ENCODE results near the gene RAB11FIP3. TPM values are rescaled to one million over a fixed set of nuclear protein-coding genes. Genes with fewer than 3 reads are reported as not detected.

RAB11FIP3 gene
- polyA plus RNA-seq, 1 of the 3 experiments (the other 2 are of a cell fraction) = 24.8 TPM

DNA sequence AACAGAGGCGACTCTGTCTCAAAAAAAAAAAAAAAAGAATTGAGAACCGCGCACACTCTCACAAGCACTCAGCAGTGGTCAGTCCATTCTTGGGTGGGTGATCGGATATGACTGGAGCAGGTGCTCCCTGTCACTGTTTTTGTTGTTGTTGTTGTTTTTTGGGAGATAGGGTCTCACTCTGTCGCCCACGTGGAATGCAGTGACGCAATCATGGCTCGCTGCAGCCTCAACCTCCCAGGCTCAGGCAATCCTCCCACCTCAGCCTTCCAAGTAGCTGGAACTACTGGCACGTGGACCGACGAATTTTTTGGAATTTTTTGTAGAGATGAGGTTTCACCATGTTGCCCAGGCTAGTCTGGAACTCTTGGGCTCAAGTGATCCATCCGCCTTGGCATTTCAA lies 30.0 kb downstream of the RAB11FIP3 start:
- no peak overlapping the region for H3K4me2 ChIP-seq
- H3K9ac ChIP-seq = no peak overlapping the region
- peaks cover 66% of the 10 kb centered on the region for H3K79me2 ChIP-seq (ENCODE audit: insufficient read depth)
- peaks cover 14% of the 10 kb centered on the region for H3F3A ChIP-seq (replicated peaks; ENCODE audit: insufficient read depth)
- H2AFZ ChIP-seq (ENCODE audit: low read depth) = no peak overlapping the region
- ChIA-PET POLR2A (no interaction called here), CTCF (no interaction called here)
- TF ChIP-seq, protein P1, sequence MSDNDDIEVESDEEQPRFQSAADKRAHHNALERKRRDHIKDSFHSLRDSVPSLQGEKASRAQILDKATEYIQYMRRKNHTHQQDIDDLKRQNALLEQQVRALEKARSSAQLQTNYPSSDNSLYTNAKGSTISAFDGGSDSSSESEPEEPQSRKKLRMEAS (IDR thresholded peaks at IDR 0.05; ENCODE audit: low read depth) = no peak
- TF ChIP-seq, protein P2, sequence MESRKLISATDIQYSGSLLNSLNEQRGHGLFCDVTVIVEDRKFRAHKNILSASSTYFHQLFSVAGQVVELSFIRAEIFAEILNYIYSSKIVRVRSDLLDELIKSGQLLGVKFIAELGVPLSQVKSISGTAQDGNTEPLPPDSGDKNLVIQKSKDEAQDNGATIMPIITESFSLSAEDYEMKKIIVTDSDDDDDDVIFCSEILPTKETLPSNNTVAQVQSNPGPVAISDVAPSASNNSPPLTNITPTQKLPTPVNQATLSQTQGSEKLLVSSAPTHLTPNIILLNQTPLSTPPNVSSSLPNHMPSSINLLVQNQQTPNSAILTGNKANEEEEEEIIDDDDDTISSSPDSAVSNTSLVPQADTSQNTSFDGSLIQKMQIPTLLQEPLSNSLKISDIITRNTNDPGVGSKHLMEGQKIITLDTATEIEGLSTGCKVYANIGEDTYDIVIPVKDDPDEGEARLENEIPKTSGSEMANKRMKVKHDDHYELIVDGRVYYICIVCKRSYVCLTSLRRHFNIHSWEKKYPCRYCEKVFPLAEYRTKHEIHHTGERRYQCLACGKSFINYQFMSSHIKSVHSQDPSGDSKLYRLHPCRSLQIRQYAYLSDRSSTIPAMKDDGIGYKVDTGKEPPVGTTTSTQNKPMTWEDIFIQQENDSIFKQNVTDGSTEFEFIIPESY (IDR thresholded peaks at IDR 0.05; ENCODE audit: borderline replicate concordance, low read depth) = no peak
- TF ChIP-seq EZH2phosphoT487 (IDR thresholded peaks at IDR 0.05; ENCODE audit: borderline replicate concordance, low read depth) (no peak), POLR2AphosphoS5 (IDR thresholded peaks at IDR 0.05; ENCODE audit: low read depth, low read length) (no peak), FOSL2 (IDR thresholded peaks at IDR 0.05; ENCODE audit: borderline replicate concordance, low read depth) (no peak), SMC3 (IDR thresholded peaks at IDR 0.05; ENCODE audit: low read depth, low read length) (no peak), RFX5 (IDR thresholded peaks at IDR 0.05; ENCODE audit: low read length) (no peak), MEF2A (IDR thresholded peaks at IDR 0.05; ENCODE audit: borderline replicate concordance, low read depth) (no peak), ELF1 (IDR thresholded peaks at IDR 0.05) (no peak), FOXJ3 (CRISPR knock-in tag; IDR thresholded peaks at IDR 0.05) (no peak), YY1 (IDR thresholded peaks at IDR 0.05; ENCODE audit: low read depth) (no peak)
- TF ChIP-seq, protein P3, sequence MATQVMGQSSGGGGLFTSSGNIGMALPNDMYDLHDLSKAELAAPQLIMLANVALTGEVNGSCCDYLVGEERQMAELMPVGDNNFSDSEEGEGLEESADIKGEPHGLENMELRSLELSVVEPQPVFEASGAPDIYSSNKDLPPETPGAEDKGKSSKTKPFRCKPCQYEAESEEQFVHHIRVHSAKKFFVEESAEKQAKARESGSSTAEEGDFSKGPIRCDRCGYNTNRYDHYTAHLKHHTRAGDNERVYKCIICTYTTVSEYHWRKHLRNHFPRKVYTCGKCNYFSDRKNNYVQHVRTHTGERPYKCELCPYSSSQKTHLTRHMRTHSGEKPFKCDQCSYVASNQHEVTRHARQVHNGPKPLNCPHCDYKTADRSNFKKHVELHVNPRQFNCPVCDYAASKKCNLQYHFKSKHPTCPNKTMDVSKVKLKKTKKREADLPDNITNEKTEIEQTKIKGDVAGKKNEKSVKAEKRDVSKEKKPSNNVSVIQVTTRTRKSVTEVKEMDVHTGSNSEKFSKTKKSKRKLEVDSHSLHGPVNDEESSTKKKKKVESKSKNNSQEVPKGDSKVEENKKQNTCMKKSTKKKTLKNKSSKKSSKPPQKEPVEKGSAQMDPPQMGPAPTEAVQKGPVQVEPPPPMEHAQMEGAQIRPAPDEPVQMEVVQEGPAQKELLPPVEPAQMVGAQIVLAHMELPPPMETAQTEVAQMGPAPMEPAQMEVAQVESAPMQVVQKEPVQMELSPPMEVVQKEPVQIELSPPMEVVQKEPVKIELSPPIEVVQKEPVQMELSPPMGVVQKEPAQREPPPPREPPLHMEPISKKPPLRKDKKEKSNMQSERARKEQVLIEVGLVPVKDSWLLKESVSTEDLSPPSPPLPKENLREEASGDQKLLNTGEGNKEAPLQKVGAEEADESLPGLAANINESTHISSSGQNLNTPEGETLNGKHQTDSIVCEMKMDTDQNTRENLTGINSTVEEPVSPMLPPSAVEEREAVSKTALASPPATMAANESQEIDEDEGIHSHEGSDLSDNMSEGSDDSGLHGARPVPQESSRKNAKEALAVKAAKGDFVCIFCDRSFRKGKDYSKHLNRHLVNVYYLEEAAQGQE (IDR thresholded peaks at IDR 0.05; ENCODE audit: low read depth, low read length) = no peak
- H3K27me3 ChIP-seq (ENCODE audit: insufficient read depth) = no peaks in the 10 kb centered on the region
- DNase-seq = no peak
- no peak overlapping the region for H3K4me3 ChIP-seq (ENCODE audit: low read depth in 2 of 2, low read length in 1 of 2)
- peaks cover 20% of the 10 kb centered on the region; the same call in 1 of the 2 replicates for H4K20me1 ChIP-seq (ENCODE audit: insufficient read depth)
- H3K27ac ChIP-seq (ENCODE audit: low read depth in 2 of 2, low read length in 1 of 2) = no peak overlapping the region
- WGBS (ENCODE audit: low lambda C conversion rate) = 97% methylated on average over 12 of the region's 12 CpGs
- H3K36me3 ChIP-seq (replicated peaks in 1 of 2; ENCODE audit: control insufficient read depth in 1 of 2, insufficient read depth in 2 of 2, low read length in 1 of 2) = no peaks in the 10 kb centered on the region
- H3K4me1 ChIP-seq (ENCODE audit: control insufficient read depth in 1 of 2, insufficient read depth in 2 of 2, low read depth in 1 of 2, low read length in 1 of 2) = peaks cover 10 to 12% of the 10 kb centered on the region in 2 experiments; a peak in 2 of 4 replicates
- H3K9me2 ChIP-seq = no peaks in the 10 kb centered on the region
- H3K9me3 ChIP-seq = no peaks in the 10 kb centered on the region
